ENCODE measurements around the gene LMCD1. TPM values are rescaled to one million over a fixed set of nuclear protein-coding genes. Genes with fewer than 3 reads are reported as not detected.
"Not testable (repeated sequence)": the region's sequence is repeated elsewhere in the genome, so short reads cannot be mapped to it uniquely, and the experiment has no call there.

The LMCD1 gene
- total and polyA plus RNA-seq, 12 donors: 18.6 to 459 (median 45.7) TPM

GRCh38 chr3:8576841-8577571 lies 75.4 kb downstream of the LMCD1 start:
- DNase-seq: no peak
- TF ChIP-seq CTCF (IDR thresholded peaks at IDR 0.05): no peak
- no peak overlapping the region for H3K27ac ChIP-seq
- ATAC-seq: no peak
- WGBS, 2 donors: 85 to 95% methylated on average over 5 of the region's 5 CpGs
- H3K27me3 ChIP-seq: no peaks in the 10 kb centered on the region
- H3K36me3 ChIP-seq: peaks cover 0 to 39% (median 0%) of the 10 kb centered on the region in 9 donors
- intact Hi-C loops (cut with DNase I): no loop called here
- H3K9me3 ChIP-seq: peaks cover 0 to 13% (median 0%) of the 10 kb centered on the region in 11 donors
- H3K4me3 ChIP-seq: no peak overlapping the region
- peaks cover 0 to 46% (median 23%) of the 10 kb centered on the region in 9 donors for H3K4me1 ChIP-seq

GRCh38 chr3:8578282-8578681 lies 76.7 kb downstream of the LMCD1 start:
- DNase-seq (no peak), ATAC-seq (no peak)
- no peaks in the 10 kb centered on the region for H3K27me3 ChIP-seq
- H3K36me3 ChIP-seq: peaks cover 0 to 30% (median 0%) of the 10 kb centered on the region in 9 donors
- intact Hi-C loops (cut with DNase I): no loop called here
- peak overlapping the region in 3 of 10 donors; percentile 7 to 56 (median 10) for H3K27ac ChIP-seq
- H3K4me3 ChIP-seq: no peak overlapping the region
- peaks cover 0 to 41% (median 22%) of the 10 kb centered on the region in 9 donors for H3K4me1 ChIP-seq
- peaks cover 0 to 13% (median 0%) of the 10 kb centered on the region in 11 donors for H3K9me3 ChIP-seq
- TF ChIP-seq CTCF (IDR thresholded peaks at IDR 0.05): no peak
- 64 to 71% methylated on average over 4 of the region's 4 CpGs for WGBS, 2 donors

- no peak for TF ChIP-seq CTCF (IDR thresholded peaks at IDR 0.05)
- ATAC-seq: peak in 5 of 8 donors; percentile 22 to 76 (median 53)
- H3K27ac ChIP-seq: peak overlapping the region in 3 of 10 donors; percentile 7 to 56 (median 10)
Measured at GRCh38 chr3:8579096-8579495, 77.5 kb downstream of the LMCD1 start.

GRCh38 chr3:8579943-8580342 lies 78.3 kb downstream of the LMCD1 start:
- 80 to 82% methylated on average over 5 of the region's 5 CpGs for WGBS, 2 donors
- no peaks in the 10 kb centered on the region for H3K27me3 ChIP-seq
- peaks cover 0 to 13% (median 0%) of the 10 kb centered on the region in 11 donors for H3K9me3 ChIP-seq
- intact Hi-C loops (cut with DNase I): loop anchor here in 1 of 10 donors (5.0 kb wide), 1 partner anchor 1368 kb away; no protein-coding TSS in a partner anchor
- H3K27ac ChIP-seq: no peak overlapping the region
- no peak for ATAC-seq
- H3K36me3 ChIP-seq: peaks cover 0 to 17% (median 0%) of the 10 kb centered on the region in 9 donors
- H3K4me3 ChIP-seq: no peak overlapping the region
- DNase-seq: no peak
- peaks cover 0 to 25% (median 10%) of the 10 kb centered on the region in 9 donors for H3K4me1 ChIP-seq
- no peak for TF ChIP-seq CTCF (IDR thresholded peaks at IDR 0.05)

More at GRCh38 chr3:8579096-8579495, 77.5 kb downstream of the LMCD1 start:
- 41 to 49% methylated on average over 5 of the region's 5 CpGs for WGBS, 2 donors
- H3K36me3 ChIP-seq: peaks cover 0 to 24% (median 0%) of the 10 kb centered on the region in 9 donors
- H3K4me1 ChIP-seq: peaks cover 0 to 33% (median 18%) of the 10 kb centered on the region in 9 donors
- no peaks in the 10 kb centered on the region for H3K27me3 ChIP-seq
- no peak overlapping the region for H3K4me3 ChIP-seq
- DNase-seq: no peak
- intact Hi-C loops (cut with DNase I): no loop called here
- peaks cover 0 to 13% (median 0%) of the 10 kb centered on the region in 11 donors for H3K9me3 ChIP-seq

GRCh38 chr3:8580434-8580833 lies 78.8 kb downstream of the LMCD1 start:
- 68 to 77% methylated on average over 5 of the region's 5 CpGs for WGBS, 2 donors
- intact Hi-C loops (cut with DNase I): loop anchor here in 1 of 10 donors (5.0 kb wide), 1 partner anchor 1368 kb away; no protein-coding TSS in a partner anchor
- H3K4me1 ChIP-seq: peaks cover 0 to 20% (median 8%) of the 10 kb centered on the region in 9 donors
- peaks cover 0 to 13% (median 0%) of the 10 kb centered on the region in 11 donors for H3K9me3 ChIP-seq
- not testable (repeated sequence) for H3K4me3 ChIP-seq, H3K27ac ChIP-seq, H3K27me3 ChIP-seq, DNase-seq, ATAC-seq
- peaks cover 0 to 12% (median 0%) of the 10 kb centered on the region in 9 donors for H3K36me3 ChIP-seq

All from heart right ventricle (tissue), 16 donors.